ENCODE results near the gene ENHO. TPM values are rescaled to one million over a fixed set of nuclear protein-coding genes. Genes with fewer than 3 reads are reported as not detected.
"Not testable (repeated sequence)": the region's sequence is repeated elsewhere in the genome, so short reads cannot be mapped to it uniquely, and the experiment has no call there.

Gene ENHO
- total and polyA plus RNA-seq, 5 experiments from 2014 or later = 0.19 to 0.36 (median 0.23) TPM; not detected in 1

DNA sequence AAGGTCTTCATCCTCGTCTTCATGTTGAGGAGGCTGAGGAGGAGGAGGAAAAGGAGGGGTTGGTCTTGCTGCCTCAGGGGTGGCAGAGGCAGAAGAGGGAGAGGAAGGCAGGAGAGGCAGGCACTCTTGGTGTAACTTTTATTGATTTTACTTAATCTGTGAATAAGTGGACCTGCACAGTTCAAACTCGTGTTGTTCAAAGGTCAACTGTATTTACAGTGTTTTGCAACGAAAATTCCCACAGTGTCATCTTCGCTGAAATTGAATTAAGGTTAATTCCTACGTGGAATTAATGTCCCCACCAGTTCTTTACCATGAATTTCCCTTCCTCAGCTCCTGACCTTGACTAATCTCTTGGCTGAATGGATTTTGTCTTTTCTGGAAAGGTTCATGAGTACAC, 21.2 kb upstream of the ENHO start:
- POLR2A ChIA-PET = no interaction called here
- no peak for DNase-seq
- Mint-ChIP-seq H3K36me3 (no peaks in the 10 kb centered on the region), H3K27me3 (peaks cover 7 to 34% (median 25%) of the 10 kb centered on the region in 5 donors), H3K27ac (no peak overlapping the region), H3K9me3 (no peaks in the 10 kb centered on the region), H3K4me3 (no peak overlapping the region), H3K4me1 (peaks cover 0 to 5% (median 0%) of the 10 kb centered on the region in 4 donors)
- ATAC-seq = no peak

DNA sequence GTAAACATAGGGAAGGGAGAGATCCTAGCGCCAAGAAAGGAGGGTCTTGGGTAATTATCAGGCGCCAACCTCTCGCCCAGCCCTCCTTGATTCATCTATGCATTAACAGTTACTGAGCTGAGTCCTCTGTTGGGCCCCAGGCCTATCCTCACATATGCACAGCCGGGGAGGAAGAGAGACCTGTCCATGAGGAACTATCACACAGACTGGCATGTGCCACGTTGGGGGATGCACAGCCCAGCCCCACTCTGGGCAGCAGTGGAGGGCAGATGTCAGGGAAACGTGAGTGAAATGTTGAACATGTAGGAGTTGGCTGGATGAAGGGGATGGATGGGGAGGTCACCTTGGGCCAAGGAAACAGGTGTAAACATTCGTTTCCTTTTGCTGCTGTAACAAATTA, 18.8 kb upstream of the ENHO start:
- H3K9me3 Mint-ChIP-seq = no peaks in the 10 kb centered on the region
- no peak for ATAC-seq
- H3K36me3 Mint-ChIP-seq = no peaks in the 10 kb centered on the region
- POLR2A ChIA-PET = no interaction called here
- H3K27ac Mint-ChIP-seq = no peak overlapping the region
- peaks cover 0 to 2% (median 0%) of the 10 kb centered on the region in 4 donors for H3K4me1 Mint-ChIP-seq
- peaks cover 4 to 31% (median 21%) of the 10 kb centered on the region in 5 donors for H3K27me3 Mint-ChIP-seq
- H3K4me3 Mint-ChIP-seq = no peak overlapping the region
- DNase-seq = no peak

DNA sequence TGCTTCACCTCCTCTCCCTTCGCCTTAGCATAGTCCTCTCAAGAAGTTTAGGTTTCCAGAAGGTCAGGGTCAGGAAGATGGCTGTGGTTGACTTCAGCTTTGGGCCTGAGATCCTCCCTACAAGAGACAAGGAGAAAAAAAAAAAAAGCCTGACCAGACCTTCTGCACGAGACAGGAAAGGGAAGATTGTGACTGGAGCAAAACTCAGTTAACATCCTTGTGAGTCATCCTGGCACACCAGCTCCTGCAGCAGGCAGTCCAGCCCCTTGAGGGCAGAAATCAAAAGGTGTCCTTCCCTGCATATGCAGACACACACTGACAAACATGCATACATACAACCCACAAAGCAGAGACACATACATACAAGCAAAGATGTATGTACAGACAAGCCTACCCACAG, 18.0 kb upstream of the ENHO start:
- DNase-seq (no peak), ATAC-seq (no peak)
- peaks cover 4 to 25% (median 20%) of the 10 kb centered on the region in 5 donors for H3K27me3 Mint-ChIP-seq
- H3K4me3 Mint-ChIP-seq = no peak overlapping the region
- no peaks in the 10 kb centered on the region for H3K36me3 Mint-ChIP-seq
- H3K27ac Mint-ChIP-seq = no peak overlapping the region
- H3K4me1 Mint-ChIP-seq = peaks cover 0 to 2% (median 0%) of the 10 kb centered on the region in 4 donors
- POLR2A ChIA-PET = interaction anchor here (0.6 kb wide), 1 partner anchor 530 kb away, joined by 5 read pairs; no protein-coding TSS in a partner anchor
- no peaks in the 10 kb centered on the region for H3K9me3 Mint-ChIP-seq

- H3K27ac Mint-ChIP-seq = no peak overlapping the region
- POLR2A ChIA-PET = no interaction called here
These were observed 13.9 kb upstream of the ENHO start for GRCh38 chr9:34536685-34537084.

DNA sequence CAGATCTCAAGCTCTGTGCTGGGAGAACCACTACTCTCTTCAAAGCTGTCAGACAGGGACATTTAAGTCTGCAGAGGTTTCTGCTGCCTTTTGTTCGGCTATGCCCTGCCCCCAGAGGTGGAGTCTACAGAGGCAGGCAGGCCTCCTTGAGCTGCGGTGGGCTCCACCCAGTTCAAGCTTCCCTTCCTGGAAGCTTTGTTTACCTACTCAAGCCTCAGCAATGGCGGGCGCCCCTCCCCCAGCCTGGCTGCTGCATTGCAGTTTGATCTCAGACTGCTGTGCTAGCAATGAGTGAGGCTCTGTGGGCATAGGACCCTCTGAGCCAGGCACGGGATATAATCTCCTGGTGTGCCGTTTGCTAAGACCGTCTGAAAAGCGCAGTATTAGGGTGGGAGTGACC, 9.3 kb upstream of the ENHO start:
- H3K4me3 Mint-ChIP-seq, H3K36me3 Mint-ChIP-seq, H3K4me1 Mint-ChIP-seq, H3K9me3 Mint-ChIP-seq, ATAC-seq, H3K27ac Mint-ChIP-seq, POLR2A ChIA-PET, DNase-seq: not testable (repeated sequence)
- H3K27me3 Mint-ChIP-seq = peaks cover 20 to 58% (median 46%) of the 10 kb centered on the region in 5 donors

More at GRCh38 chr9:34536685-34537084, 13.9 kb upstream of the ENHO start:
- Mint-ChIP-seq H3K4me1 (peaks cover 0 to 2% (median 0%) of the 10 kb centered on the region in 4 donors), H3K9me3 (peaks cover 0 to 4% (median 0%) of the 10 kb centered on the region in 9 donors), H3K4me3 (no peak overlapping the region), H3K36me3 (peaks cover 0 to 2% (median 0%) of the 10 kb centered on the region in 3 donors), H3K27me3 (peaks cover 8 to 51% (median 34%) of the 10 kb centered on the region in 5 donors)
- DNase-seq (no peak), ATAC-seq (no peak)

- H3K9me3 Mint-ChIP-seq = peaks cover 0 to 2% (median 0%) of the 10 kb centered on the region in 9 donors
- no peak overlapping the region for H3K27ac Mint-ChIP-seq
- ATAC-seq (no peak), DNase-seq (no peak)
- H3K4me1 Mint-ChIP-seq = peaks cover 4 to 10% (median 7%) of the 10 kb centered on the region in 4 donors
- peaks cover 11 to 31% (median 13%) of the 10 kb centered on the region in 5 donors for H3K27me3 Mint-ChIP-seq
- POLR2A ChIA-PET = interaction anchor here (0.6 kb wide), 1 partner anchor 346 kb away, joined by 3 read pairs; no protein-coding TSS in a partner anchor
- no peak overlapping the region for H3K4me3 Mint-ChIP-seq
- no peaks in the 10 kb centered on the region for H3K36me3 Mint-ChIP-seq
These were observed 3.2 kb upstream of the ENHO start for GRCh38 chr9:34526026-34526425.

DNA sequence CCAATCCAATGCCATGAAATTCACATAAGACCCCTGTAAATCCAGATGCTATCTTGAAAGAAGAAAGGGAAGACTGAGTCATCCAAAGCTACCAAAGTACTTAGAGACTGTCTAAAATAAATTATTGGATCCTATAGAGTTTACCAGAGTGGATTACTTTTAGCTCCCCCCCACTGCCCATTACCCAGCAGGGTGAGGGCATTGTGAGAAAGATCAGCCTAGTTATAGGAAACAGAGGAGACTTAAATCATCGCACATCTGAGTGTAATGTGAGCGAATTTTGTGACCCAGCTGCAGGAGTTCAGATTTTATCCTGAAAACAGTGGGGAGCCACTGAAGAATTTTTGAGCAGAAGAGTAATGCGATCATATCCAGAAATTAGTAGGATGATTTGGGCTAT, 1.6 kb upstream of the ENHO start:
- Mint-ChIP-seq H3K9me3 (no peaks in the 10 kb centered on the region), H3K27ac (no peak overlapping the region), H3K4me3 (peak overlapping the region in 2 of 10 donors; percentile 23 to 55), H3K36me3 (no peaks in the 10 kb centered on the region), H3K4me1 (peaks cover 5 to 10% (median 8%) of the 10 kb centered on the region in 4 donors), H3K27me3 (peaks cover under 1 to 21% (median 2%) of the 10 kb centered on the region in 5 donors)
- ATAC-seq (no peak), DNase-seq (no peak)
- POLR2A ChIA-PET = interaction anchor here (0.6 kb wide), 1 partner anchor 142 kb away, joined by 3 read pairs; no protein-coding TSS in a partner anchor

- peak overlapping the region; percentile 19 to 91 (median 58) for H3K27ac Mint-ChIP-seq
- H3K27me3 Mint-ChIP-seq = peaks cover 0 to 13% (median 0%) of the 10 kb centered on the region in 5 donors
These were observed 501 bp downstream of the ENHO start for GRCh38 chr9:34522091-34522887.

GRCh38 chr9:34521406-34522045, 1.3 kb downstream of the ENHO start:
- Mint-ChIP-seq H3K36me3 (no peaks in the 10 kb centered on the region), H3K27me3 (peaks cover 0 to 12% (median 0%) of the 10 kb centered on the region in 5 donors), H3K27ac (peak overlapping the region in 2 of 10 donors; percentile 22 to 62), H3K4me1 (peaks cover 7 to 13% (median 11%) of the 10 kb centered on the region in 4 donors), H3K9me3 (no peaks in the 10 kb centered on the region), H3K4me3 (peak overlapping the region in 9 of 10 donors; percentile 22 to 72 (median 39))
- POLR2A ChIA-PET = no interaction called here
- no peak for DNase-seq
- no peak for ATAC-seq

More at GRCh38 chr9:34522091-34522887, 501 bp downstream of the ENHO start:
- Mint-ChIP-seq H3K36me3 (no peaks in the 10 kb centered on the region), H3K9me3 (no peaks in the 10 kb centered on the region), H3K4me1 (peaks cover 7 to 13% (median 11%) of the 10 kb centered on the region in 4 donors), H3K4me3 (peak overlapping the region; percentile 68 to 91 (median 82))
- POLR2A ChIA-PET = interaction anchor here (1.0 kb wide), 1 partner anchor 116 kb away, joined by 3 read pairs; no protein-coding TSS in a partner anchor
- ATAC-seq = no peak
- DNase-seq = peak in 2 of 10 donors; percentile 18 to 24

DNA sequence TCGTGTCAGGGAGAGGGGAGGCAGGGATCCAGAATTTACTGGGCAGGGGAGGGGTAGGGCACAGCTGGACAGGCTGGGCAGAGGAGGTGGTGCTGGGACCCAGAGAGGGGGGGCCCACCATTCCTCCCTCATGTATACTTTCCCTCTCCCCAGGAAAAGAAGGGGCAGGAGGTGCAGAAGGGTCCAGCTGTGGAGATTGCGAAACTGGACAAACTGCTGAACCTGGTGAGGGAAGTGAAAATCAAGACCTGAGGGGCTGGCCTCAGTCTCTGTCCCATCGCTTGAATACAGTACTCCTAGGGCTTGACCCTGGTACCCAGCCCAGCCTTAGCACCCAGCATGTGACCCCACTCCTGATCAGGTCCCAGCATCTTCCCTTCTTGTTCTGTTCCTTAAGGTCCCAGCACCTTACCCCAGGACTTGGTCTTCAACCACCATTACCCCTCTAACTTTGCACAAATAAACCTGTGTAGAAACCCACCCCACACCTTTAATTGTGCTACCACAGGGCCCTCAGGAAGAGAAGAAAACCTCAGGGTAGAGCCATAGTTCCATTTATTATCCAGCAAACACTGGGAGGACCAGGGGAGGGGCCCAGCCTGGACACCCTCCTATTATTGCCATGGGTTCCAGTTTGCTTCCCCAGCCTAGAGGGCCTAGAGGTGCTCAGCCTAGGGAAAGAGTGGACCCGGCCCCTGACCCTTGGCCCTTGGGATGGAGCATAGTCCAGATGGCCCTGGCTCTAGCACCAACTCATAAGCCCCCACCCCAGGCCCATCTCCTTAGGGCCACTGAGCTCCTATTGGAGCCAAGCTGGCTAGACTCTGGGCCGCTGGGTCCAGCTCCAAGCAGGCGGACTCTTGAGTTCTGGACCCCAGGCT, 2.0 kb downstream of the ENHO start:
- no peaks in the 10 kb centered on the region for H3K9me3 Mint-ChIP-seq
- H3K4me1 Mint-ChIP-seq = peaks cover 7 to 13% (median 11%) of the 10 kb centered on the region in 4 donors
- no peak for DNase-seq
- H3K4me3 Mint-ChIP-seq = peak overlapping the region in 8 of 10 donors; percentile 11 to 70 (median 36)
- POLR2A ChIA-PET = no interaction called here
- no peak overlapping the region for H3K27ac Mint-ChIP-seq
- H3K27me3 Mint-ChIP-seq = peaks cover 0 to 12% (median 0%) of the 10 kb centered on the region in 5 donors
- no peak for ATAC-seq
- no peaks in the 10 kb centered on the region for H3K36me3 Mint-ChIP-seq

GRCh38 chr9:34520096-34520495, 2.7 kb downstream of the ENHO start:
- Mint-ChIP-seq H3K36me3 (no peaks in the 10 kb centered on the region), H3K4me1 (peaks cover 7 to 13% (median 11%) of the 10 kb centered on the region in 4 donors), H3K9me3 (no peaks in the 10 kb centered on the region), H3K27ac (no peak overlapping the region), H3K4me3 (no peak overlapping the region), H3K27me3 (peaks cover 0 to 10% (median 0%) of the 10 kb centered on the region in 5 donors)
- DNase-seq (no peak), ATAC-seq (no peak)
- POLR2A ChIA-PET = no interaction called here

All from naive thymus-derived CD8-positive, alpha-beta T cell (primary cell).